Measurements from ENCODE around the gene RHOH.
A peak's percentile ranks its signal among the peaks of the same experiment; 100 is the strongest.

Gene RHOH

GRCh38 chr4:40238008-40238699 is 41.3 kb downstream of the RHOH start:
- no peak for DNase-seq (ENCODE audit: low spot score)

DNA sequence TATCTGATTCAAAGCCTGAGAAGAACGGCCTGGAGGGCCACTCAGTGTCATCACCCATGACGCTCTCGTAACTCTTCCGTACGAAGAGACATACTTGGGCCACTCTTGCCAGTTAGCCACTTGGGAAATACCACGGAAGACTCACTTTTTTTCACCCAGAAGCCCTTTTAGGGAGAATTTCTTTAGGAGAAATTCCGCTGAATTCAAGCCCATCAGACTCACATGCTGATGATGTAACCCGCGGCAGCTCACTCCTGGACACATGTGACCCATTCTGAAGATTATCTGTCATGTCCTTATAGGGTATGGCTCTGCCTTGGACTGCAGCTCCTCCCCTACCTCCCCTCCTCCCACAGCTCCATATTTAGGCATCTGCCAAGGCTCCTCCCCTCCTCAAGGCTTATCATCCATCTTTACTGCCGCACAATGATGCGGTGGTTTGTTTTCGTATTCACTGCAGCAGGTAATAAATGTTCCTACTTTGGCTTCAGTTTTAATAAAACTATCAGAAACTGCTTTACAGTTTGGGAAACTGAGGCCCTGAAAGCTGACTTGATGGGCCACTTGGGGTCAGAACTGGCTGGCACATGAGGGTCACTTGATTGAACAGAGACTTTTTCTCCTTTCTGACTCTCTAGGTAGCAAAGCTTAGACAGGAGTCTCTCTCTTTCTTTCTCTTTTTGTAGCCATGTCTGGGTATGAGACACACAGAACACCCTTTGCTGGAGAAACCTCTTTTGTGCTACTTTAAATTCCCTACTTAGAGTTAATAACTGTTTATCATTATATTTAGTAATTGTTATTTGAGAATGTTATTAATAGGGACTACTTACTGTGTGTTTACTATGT is 42.1 kb downstream of the RHOH start:
- DNase-seq (ENCODE audit: low spot score): no peak

DNA sequence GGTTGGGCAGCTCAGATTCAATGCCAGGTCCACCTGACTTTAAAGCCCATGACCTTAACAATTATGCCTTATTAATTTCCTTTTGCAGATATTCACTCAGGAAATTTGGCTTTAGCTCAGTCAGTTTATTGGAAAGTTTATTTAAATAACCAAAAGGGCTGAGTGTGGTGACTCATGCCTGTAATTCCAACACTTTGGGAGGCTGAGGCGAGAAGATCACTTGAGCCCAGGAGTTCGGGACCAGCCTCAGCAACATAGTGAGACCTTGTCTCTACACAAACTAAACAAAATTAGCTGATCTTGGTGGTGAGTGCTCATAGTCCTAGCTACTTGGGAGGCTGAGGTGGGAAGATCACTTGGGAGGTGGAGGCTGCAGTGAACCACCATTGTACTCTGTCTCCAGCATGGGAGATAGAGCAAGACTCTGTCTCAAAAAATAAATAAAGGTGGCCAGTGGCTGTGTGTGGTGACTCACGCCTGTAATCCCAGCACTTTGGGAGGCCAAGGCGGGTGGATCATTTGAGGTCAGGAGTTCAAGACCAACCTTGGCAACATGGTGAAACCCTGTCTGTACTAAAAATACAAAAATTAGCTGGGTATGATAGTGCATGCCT is 43.3 kb downstream of the RHOH start:
- DNase-seq (ENCODE audit: low spot score): no peak

DNA sequence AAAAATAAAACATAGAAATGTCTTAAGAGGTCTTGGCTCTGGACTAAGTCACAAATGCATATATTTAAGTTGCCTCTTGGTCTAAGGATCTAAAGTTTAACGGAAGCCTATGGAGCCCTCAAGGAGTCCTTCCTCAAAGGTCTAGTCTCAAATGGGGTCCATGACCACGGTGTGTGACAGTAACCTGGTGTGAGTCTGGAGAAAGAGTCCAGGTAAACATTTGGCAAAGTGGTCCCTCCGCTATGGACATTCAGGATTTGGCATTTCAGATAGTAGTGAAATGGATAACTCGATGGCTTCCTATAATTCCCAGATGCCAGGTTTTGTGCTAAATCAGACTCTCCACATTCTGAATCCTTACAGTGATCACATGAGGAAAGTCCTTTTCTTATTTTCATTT is 44.2 kb downstream of the RHOH start:
- no peak for DNase-seq (ENCODE audit: low spot score)

- peak; percentile 29 for DNase-seq (ENCODE audit: low spot score)
Measured at GRCh38 chr4:40241941-40242340, 45.1 kb downstream of the RHOH start.

- DNase-seq (ENCODE audit: low spot score): no peak
Measured at GRCh38 chr4:40243386-40243948, 46.6 kb downstream of the RHOH start.

- DNase-seq (ENCODE audit: low spot score): no peak
Measured at GRCh38 chr4:40244606-40245005, 47.8 kb downstream of the RHOH start.

DNA sequence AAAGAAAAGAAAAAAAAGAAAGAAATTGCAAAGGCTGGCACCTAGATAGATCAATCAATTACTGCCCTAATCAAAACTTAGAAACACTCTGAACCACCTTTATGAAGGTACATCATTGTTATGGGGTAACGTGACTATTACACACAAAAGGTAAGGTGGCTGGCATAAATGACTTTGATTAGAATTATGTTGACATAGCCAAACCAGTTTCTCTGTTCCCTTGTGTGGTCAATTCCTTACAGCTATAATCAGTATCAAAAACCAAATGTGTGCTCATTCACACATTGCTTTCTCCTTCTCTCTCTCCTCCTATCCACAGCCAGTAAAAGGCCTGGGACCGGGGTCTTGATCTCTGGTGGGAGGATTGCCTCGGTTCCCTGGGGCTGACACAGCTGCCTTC is 48.7 kb downstream of the RHOH start:
- no peak for DNase-seq (ENCODE audit: low spot score)

DNA sequence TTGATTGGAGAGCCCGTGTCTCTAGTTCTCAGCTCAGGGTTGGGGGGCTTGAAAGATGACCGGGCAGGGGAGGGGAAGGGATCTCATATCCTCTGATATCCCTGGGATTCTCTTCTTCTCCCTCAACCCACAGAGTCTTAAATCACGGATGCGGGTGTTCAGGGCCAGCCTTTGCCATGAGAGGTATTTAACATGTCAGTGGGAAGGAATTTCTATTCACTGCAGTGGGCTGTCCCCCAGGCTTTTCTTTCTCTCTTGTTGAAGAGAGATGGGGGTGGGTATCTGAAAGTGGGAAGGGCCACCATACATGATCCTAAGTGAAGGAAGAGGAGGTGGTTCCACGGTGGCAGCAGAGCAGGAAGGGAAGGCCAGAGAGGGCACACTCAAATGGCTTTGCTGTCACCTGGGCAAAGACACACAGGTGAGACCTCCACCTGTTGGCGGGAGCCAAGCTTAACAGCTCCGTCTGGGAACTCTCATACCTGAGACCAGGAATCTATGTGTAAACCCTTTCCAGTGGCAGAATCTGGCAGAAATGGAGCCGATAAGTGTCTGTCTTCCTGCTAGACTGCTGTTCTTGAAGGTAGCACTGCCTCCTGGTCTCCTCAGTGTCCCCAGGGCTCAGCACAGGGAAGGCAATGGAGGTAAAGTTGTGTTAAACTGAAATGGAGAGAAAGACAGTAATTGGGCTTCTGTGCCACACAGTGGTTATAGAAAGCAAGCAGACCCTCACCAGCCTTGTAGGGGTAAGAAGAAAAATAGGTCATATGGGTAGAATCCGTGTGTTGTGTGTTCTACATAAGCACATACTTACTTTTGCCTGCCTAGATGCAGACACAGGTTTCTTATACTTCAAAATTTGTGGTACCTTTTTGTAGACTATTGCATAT is 49.4 kb downstream of the RHOH start:
- no peak for DNase-seq (ENCODE audit: low spot score)

DNA sequence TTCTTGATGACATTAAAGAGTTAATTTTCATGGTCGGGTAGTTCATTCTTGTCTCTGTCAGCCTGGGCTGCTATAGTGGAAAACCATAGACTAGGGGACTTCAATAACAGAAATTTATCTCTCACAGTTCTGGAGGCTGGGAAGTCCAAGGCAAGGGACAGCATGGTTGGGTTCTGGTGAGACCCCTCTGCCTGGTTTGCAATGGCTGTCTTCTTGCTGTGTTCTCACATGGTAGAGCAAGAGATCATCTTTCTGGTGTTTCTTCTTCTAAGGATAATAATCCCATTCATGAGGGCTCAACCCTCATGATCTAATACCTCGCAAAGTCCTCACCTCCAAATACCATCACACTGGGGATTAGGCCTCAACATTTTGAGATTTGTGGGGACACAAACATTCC is 50.1 kb downstream of the RHOH start:
- DNase-seq (ENCODE audit: low spot score): no peak

DNA sequence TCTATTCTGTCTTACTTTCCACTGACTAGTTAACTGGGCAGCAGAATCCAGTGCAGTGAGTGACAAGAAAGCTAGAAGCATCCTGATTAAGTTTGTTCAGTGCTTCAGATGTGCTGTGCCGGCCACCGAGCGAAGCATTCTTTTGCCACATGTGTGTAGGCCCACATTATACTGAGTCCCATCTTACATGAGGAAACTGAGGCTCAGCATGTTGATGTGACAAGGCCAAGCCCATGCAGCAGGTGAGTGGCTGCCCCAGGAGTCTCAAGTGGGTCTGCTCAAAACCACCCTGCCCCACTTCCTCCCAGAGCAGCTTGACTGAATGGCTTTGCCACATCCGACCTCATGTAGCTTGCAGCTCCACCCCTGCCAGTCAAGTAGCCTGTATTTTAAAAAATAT is 50.5 kb downstream of the RHOH start:
- no peak for DNase-seq (ENCODE audit: low spot score)

GRCh38 chr4:40251366-40251765 is 54.5 kb downstream of the RHOH start:
- DNase-seq (ENCODE audit: low spot score): no peak

- DNase-seq (ENCODE audit: low spot score): no peak
Measured at GRCh38 chr4:40253906-40254305, 57.1 kb downstream of the RHOH start.

DNA sequence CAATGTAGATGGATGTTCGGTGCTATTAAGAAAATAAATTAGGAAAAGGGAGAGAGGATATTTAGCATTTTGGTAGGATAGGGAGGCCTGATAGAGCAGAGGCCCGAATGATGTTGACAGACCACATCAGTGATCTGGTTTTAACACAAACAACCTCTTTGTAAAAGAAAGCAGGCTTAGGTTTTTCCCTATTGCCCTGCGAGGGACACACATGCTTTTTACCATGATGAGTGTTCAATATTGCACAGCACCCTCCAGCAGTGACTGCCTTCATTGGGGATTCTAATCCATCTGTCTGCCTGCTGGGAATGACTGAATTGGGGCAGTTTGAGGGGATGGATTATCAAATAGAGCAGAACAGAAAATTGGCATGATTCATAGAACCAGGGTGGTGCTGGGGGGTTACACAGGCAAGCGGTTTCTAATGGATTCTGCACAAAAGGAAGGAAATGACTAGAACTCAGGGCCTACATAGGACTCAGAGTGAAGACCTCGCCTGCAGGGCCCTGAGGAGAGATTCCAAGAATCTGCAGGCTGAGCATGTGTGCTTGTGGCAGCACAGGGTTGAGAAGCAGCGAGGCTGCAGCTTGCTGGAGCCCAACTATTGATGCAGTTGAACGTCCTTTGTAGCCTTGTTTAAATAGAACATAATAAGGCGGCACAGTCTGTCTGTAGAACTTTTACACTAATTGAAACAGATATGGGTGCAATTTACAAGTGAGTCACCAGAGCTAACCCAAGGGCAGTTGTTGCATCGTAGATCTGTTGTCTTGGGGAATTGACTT is 58.0 kb downstream of the RHOH start:
- DNase-seq (ENCODE audit: low spot score): no peak

DNA sequence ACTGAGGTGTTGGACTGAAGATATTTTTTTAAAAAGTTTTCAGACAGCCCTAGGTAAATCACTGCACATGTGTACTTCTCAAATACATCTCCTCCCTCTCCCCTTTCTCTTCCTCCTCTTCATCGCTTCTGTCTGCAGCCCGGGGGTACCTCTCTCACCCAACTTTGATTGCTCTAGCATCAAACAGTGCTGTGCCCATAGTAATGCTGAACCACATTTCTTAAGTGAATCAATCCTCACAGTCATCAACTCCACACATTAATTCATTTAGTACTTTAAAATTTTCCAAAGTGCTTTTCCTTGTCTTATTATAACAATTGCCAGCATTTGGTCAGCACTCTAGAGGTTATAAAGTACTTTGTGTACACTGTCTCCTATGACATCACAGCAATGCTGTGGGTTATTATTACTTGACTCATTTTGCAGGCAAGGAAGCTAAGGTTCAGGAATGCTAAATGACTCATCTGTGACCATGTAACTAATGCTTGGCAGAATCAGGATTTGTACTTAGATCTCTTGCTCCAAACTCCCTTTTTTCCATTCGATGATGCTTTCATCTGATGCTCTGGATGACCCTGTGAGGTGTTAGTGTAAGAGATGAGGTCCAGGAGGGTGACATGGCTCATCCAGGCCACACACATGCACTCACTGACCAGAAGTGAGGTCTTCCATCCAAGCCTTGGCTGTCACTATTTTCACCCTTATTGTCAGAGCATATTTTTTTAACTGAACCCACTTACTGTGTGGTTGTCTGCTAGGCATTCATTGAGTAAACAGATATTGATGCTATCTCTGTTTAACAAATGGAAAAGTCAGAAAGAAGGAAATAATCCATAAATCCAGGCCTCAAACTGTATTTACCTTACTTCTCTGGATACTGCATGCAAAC is 58.8 kb downstream of the RHOH start:
- DNase-seq (ENCODE audit: low spot score): peak; percentile 85

DNA sequence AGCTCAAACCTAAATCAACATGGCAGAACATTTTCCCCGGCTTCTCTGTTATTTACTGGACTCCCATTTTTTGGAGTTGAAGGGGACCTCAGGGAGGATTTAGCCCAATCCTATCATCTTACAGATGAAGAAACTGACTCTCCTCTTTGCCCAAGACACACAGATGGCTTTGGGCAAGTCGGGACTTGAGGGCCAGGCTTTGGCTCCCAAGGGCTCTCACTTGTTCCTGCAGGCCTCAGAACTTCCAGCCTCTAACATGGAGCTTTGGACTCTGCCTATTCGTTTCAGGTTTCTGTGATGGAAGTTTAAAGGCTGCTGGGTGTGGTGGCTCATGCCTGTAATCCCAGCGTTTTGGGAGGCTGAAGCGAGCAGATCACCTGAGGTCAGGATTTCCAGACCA is 59.5 kb downstream of the RHOH start:
- DNase-seq (ENCODE audit: low spot score): no peak

DNA sequence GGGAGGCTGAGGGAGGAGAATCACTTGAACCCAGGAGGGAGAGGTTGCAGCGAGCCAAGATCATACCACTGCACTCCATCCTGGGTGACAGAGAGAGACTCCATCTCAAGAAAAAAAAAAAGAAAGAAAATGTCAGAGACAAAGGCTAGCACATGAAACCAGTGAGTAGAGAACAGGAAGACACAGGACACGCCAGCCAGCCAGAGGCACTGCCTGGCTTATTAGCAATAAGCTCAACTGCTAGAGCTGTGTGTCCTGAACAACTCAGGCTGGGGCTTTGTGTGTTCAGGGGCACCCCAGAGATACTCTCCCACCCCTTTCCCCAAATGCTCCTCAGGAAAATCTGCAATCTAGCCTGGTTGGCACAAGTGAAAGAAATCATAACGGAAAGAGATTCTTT is 60.0 kb downstream of the RHOH start:
- no peak for DNase-seq (ENCODE audit: low spot score)

- no peak for DNase-seq (ENCODE audit: low spot score)
Measured at GRCh38 chr4:40258627-40259026, 61.8 kb downstream of the RHOH start.

- no peak for DNase-seq (ENCODE audit: low spot score)
Measured at GRCh38 chr4:40261231-40262076, 64.6 kb downstream of the RHOH start.
